COLO668 (cell line): ENCODE data around the gene RGL1.

Source experiments
- DNase-seq: peaks from one replicate; lab custom pipeline; 2025; ENCODE audit not compliant: unreplicated experiment; lab: John Stamatoyannopoulos, UW

Gene RGL1

GRCh38 chr1:183945428-183946319 lies 140.8 kb downstream of the RGL1 start:
- no peak for DNase-seq

- no peak for DNase-seq
These were observed 141.3 kb downstream of the RGL1 start for GRCh38 chr1:183946320-183946613.

- no peak for DNase-seq
These were observed 143.1 kb downstream of the RGL1 start for GRCh38 chr1:183947988-183948387.

GRCh38 chr1:183952101-183952500 lies 147.2 kb downstream of the RGL1 start:
- no peak for DNase-seq

GRCh38 chr1:183953031-183953430 lies 148.1 kb downstream of the RGL1 start:
- DNase-seq, result no peak

GRCh38 chr1:183954496-183954895 lies 149.6 kb downstream of the RGL1 start:
- DNase-seq, result no peak

GRCh38 chr1:183956559-183957188 lies 151.8 kb downstream of the RGL1 start:
- DNase-seq, result no peak

GRCh38 chr1:183957216-183957830 lies 152.4 kb downstream of the RGL1 start:
- no peak for DNase-seq

- no peak for DNase-seq
These were observed 154.0 kb downstream of the RGL1 start for GRCh38 chr1:183958958-183959357.

- no peak for DNase-seq
These were observed 156.2 kb downstream of the RGL1 start for GRCh38 chr1:183961132-183961531.

GRCh38 chr1:183962903-183963302 lies 158.0 kb downstream of the RGL1 start:
- DNase-seq, result no peak

GRCh38 chr1:183965726-183966125 lies 160.8 kb downstream of the RGL1 start:
- DNase-seq, result no peak

- no peak for DNase-seq
These were observed 161.6 kb downstream of the RGL1 start for GRCh38 chr1:183966487-183966886.

- no peak for DNase-seq
These were observed 163.0 kb downstream of the RGL1 start for GRCh38 chr1:183967914-183968313.

GRCh38 chr1:183968386-183968785 lies 163.5 kb downstream of the RGL1 start:
- no peak for DNase-seq

- no peak for DNase-seq
These were observed 165.8 kb downstream of the RGL1 start for GRCh38 chr1:183970516-183971300.

- DNase-seq, result no peak
These were observed 170.7 kb downstream of the RGL1 start for GRCh38 chr1:183975651-183976050.

- DNase-seq, result no peak
These were observed 172.8 kb downstream of the RGL1 start for GRCh38 chr1:183977717-183978116.
